Measurements from ENCODE around the gene RASL10B. TPM values are rescaled to one million over a fixed set of nuclear protein-coding genes. Genes with fewer than 3 reads are reported as not detected.

Gene RASL10B
- total RNA-seq, 6 experiments from 2014 or later, result 0.31 to 2.8 (median 2.3) TPM

- ATAC-seq, result no peak
- 79% methylated on average over 3 of the region's 3 CpGs for WGBS (ENCODE audit: insufficient coverage, low coverage, low lambda C conversion rate, missing lambda C conversion rate)
- peaks cover 0 to 9% (median 3%) of the 10 kb centered on the region in 4 donors for H3K4me1 ChIP-seq
- intact Hi-C loops (cut with DNase I), result no loop called here
- no peak for TF ChIP-seq CTCF (IDR thresholded peaks at IDR 0.05)
- TF ChIP-seq POLR2A (IDR thresholded peaks at IDR 0.05), result no peak
- peaks cover 6 to 13% of the 10 kb centered on the region in 2 donors for H3K27me3 ChIP-seq
- H3K9me3 ChIP-seq, result no peaks in the 10 kb centered on the region
- H3K27ac ChIP-seq, result no peak overlapping the region
- no peak for DNase-seq
- no peak overlapping the region for H3K4me3 ChIP-seq
- H3K36me3 ChIP-seq, result no peaks in the 10 kb centered on the region
Measured at GRCh38 chr17:35790841-35791240, 59.4 kb downstream of the RASL10B start.

- Histone ChIP-seq H3K4me3 (no peak overlapping the region), H3K27me3 (peaks cover 6 to 14% of the 10 kb centered on the region in 2 donors), H3K9me3 (no peaks in the 10 kb centered on the region), H3K4me1 (peaks cover 0 to 9% (median 3%) of the 10 kb centered on the region in 4 donors), H3K36me3 (no peaks in the 10 kb centered on the region), H3K27ac (no peak overlapping the region)
- 35% methylated on average over 4 of the region's 9 CpGs for WGBS (ENCODE audit: insufficient coverage, low coverage, low lambda C conversion rate, missing lambda C conversion rate)
- ATAC-seq (no peak), DNase-seq (peak in 1 of 3 donors; percentile 14)
- TF ChIP-seq POLR2A (IDR thresholded peaks at IDR 0.05) (no peak), CTCF (IDR thresholded peaks at IDR 0.05) (no peak)
- intact Hi-C loops (cut with DNase I), result no loop called here
Measured at GRCh38 chr17:35791681-35792350, 60.4 kb downstream of the RASL10B start.

Other genes with a start within 250 kb of the RASL10B start
- gene SLFN12L, start 194.0 kb upstream of the RASL10B start, total RNA-seq, result 1 to 10 TPM in 1 of 6 experiments, under 1 TPM in 4, not detected in 1; 0.32 to 2.6 (median 0.69) TPM
- gene SLFN14, start 170.8 kb upstream of the RASL10B start, total RNA-seq, result under 1 TPM in 2 of 6 experiments, not detected in 4; 0.12 to 0.42 TPM
- gene PEX12, start 153.1 kb upstream of the RASL10B start, total RNA-seq, result 1 to 10 TPM; 2.9 to 6.4 (median 4.3) TPM
- 10 to 100 TPM; 33.8 to 62.7 (median 40.8) TPM for gene AP2B1, start 144.3 kb upstream of the RASL10B start, total RNA-seq
- not detected for gene GAS2L2, start 21.6 kb downstream of the RASL10B start, total RNA-seq
- not detected for gene C17orf50, start 29.2 kb downstream of the RASL10B start, total RNA-seq
- gene MMP28, start 64.0 kb downstream of the RASL10B start, total RNA-seq, result under 1 TPM in 3 of 6 experiments, not detected in 3; 0.22 to 0.28 (median 0.25) TPM
- 10 to 100 TPM; 41.3 to 75.8 (median 65.4) TPM for gene TAF15, start 77.8 kb downstream of the RASL10B start, total RNA-seq
- gene HEATR9, start 137.3 kb downstream of the RASL10B start, total RNA-seq, result not detected
- gene CCL5, start 148.7 kb downstream of the RASL10B start, total RNA-seq, result 1 to 10 TPM in 5 of 6 experiments, under 1 TPM in 1; 0.53 to 3.4 (median 2.5) TPM
- gene RDM1, start 199.1 kb downstream of the RASL10B start, total RNA-seq, result not detected
- gene LYZL6, start 212.1 kb downstream of the RASL10B start, total RNA-seq, result not detected
- gene CCL16, start 249.9 kb downstream of the RASL10B start, total RNA-seq, result 10 to 100 TPM; 26.5 to 52.6 (median 36.5) TPM